Measurements from ENCODE around the gene EIF4E3.

Gene EIF4E3

GRCh38 chr3:71734881-71735280, 9.7 kb upstream of the EIF4E3 start:
- TF ChIP-seq GATA1 (IDR thresholded peaks at IDR 0.05; ENCODE audit: low read depth, low read length) (no peak), POLR2A (IDR thresholded peaks at IDR 0.05; ENCODE audit: low read length) (no peak)
- no peak for DNase-seq

GRCh38 chr3:71733319-71733718, 8.1 kb upstream of the EIF4E3 start:
- TF ChIP-seq POLR2A (IDR thresholded peaks at IDR 0.05; ENCODE audit: low read length): no peak
- TF ChIP-seq GATA1 (IDR thresholded peaks at IDR 0.05; ENCODE audit: low read depth, low read length): no peak
- DNase-seq: no peak

DNA sequence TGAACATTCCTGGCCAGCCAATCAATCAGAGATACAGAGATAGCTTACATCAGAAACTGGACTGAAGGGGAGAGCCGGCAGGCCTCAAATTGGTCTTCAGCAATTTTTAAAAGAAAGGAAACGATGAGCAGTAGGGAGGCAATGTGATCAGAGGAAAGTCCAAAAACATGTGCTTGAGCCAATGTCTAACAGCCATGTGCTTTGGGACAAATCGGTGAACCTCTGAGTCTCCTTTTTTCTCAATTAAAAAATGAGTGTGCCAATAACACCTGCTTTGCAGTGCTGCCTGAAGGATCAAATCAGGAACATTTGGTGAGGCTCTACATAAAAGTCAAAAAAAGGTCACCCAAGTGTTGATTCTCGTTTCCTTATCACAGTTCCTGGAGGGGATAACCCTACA, 7.4 kb upstream of the EIF4E3 start:
- TF ChIP-seq GATA1 (IDR thresholded peaks at IDR 0.05; ENCODE audit: low read depth, low read length) (no peak), POLR2A (IDR thresholded peaks at IDR 0.05; ENCODE audit: low read length) (no peak)
- no peak for DNase-seq

GRCh38 chr3:71728632-71729342, 3.6 kb upstream of the EIF4E3 start:
- peak; percentile 4 to 12 for DNase-seq
- TF ChIP-seq GATA1 (IDR thresholded peaks at IDR 0.05; ENCODE audit: low read depth, low read length) (no peak), POLR2A (IDR thresholded peaks at IDR 0.05; ENCODE audit: low read length) (no peak)

DNA sequence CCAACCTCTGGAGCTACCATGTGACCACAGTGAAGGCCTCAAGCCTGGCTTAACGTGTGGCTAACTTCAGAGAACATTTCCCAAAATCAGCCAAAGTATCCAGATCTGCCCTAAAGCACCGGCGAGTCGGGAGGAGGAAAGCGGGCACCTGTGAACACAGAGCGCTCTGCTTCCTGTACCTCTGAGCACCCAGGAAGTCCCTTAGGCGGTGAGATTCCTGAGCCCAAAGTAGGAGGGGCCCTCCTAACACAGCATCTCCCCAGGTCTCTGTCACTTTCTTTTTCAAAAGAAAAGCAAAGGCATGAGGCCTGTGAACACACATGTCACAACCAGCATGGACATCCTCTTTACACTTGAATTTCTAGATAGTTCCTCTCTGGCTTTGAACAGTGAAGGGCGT, 944 bp upstream of the EIF4E3 start:
- TF ChIP-seq GATA1 (IDR thresholded peaks at IDR 0.05; ENCODE audit: low read depth, low read length) (no peak), POLR2A (IDR thresholded peaks at IDR 0.05; ENCODE audit: low read length) (no peak)
- no peak for DNase-seq

DNA sequence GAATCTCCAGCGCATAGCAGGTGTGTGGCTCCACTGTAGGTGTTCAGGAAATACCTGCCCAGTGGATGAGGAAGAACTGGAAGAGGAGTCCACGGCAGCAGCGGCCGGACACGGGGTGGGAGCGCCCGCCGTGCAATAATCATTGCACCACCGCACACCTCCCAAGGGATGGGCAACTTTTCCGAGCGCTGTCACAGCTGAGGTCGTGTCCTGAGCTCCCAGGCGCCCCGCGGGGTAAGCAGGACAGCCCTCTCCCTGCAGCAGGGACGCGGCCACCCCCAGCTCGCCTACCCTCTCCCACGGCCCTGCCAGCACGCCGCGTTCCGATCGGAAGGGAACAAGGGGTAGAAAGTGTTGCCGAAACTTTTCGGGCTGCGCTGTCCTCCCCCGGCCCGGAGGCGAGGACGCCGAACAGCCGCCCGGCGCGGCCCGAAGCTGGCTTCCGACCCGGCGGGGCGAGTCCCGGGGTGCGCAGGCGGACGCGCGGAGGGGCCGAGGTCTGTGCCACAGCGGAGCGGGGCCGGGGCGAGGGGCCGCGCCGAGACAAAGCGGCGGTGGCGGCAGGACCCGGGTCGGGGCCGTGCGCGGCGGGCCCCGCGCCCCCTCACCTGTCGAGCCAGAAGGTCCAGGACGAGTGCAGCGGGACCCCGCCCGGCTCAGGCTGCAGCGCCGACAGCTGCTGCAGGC, 475 bp downstream of the EIF4E3 start:
- TF ChIP-seq GATA1 (IDR thresholded peaks at IDR 0.05; ENCODE audit: low read depth, low read length): no peak
- no peak for TF ChIP-seq POLR2A (IDR thresholded peaks at IDR 0.05; ENCODE audit: low read length)

GRCh38 chr3:71724171-71724453, 1.1 kb downstream of the EIF4E3 start:
- TF ChIP-seq POLR2A (IDR thresholded peaks at IDR 0.05; ENCODE audit: low read length): no peak
- no peak for DNase-seq

More for the DNA sequence above, 475 bp downstream of the EIF4E3 start:
- DNase-seq: peak; percentile 5 to 17

- TF ChIP-seq GATA1 (IDR thresholded peaks at IDR 0.05; ENCODE audit: low read depth, low read length) (no peak), POLR2A (IDR thresholded peaks at IDR 0.05; ENCODE audit: low read length) (no peak)
- no peak for DNase-seq
These were observed 1.6 kb downstream of the EIF4E3 start for GRCh38 chr3:71723452-71724170.

GRCh38 chr3:71722693-71723092, 2.5 kb downstream of the EIF4E3 start:
- DNase-seq: no peak
- TF ChIP-seq GATA1 (IDR thresholded peaks at IDR 0.05; ENCODE audit: low read depth, low read length) (no peak), POLR2A (IDR thresholded peaks at IDR 0.05; ENCODE audit: low read length) (no peak)

GRCh38 chr3:71721651-71722157, 3.5 kb downstream of the EIF4E3 start:
- no peak for DNase-seq
- TF ChIP-seq POLR2A (IDR thresholded peaks at IDR 0.05; ENCODE audit: low read length) (no peak), GATA1 (IDR thresholded peaks at IDR 0.05; ENCODE audit: low read depth, low read length) (no peak)

- no peak for DNase-seq
These were observed 4.2 kb downstream of the EIF4E3 start for GRCh38 chr3:71721002-71721401.

DNA sequence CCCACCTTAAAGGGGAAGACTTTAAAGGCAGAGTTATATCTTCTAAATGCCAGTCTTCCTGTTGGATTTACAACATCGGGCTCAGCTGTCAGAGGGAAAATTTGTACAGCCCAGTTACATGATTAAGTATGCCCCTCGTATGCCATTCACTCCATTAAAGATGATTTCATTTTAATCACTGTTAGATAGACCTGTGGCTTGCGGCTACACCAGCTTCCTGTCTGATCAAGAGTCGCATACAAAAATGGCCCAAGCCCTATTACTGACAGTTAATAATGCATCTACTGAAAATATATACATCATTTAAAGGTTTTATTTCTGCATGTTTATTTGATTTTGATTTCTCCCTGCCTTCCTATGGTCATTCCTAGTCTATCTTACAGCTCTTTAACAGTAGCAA, 7.1 kb downstream of the EIF4E3 start:
- DNase-seq: no peak
- TF ChIP-seq GATA1 (IDR thresholded peaks at IDR 0.05; ENCODE audit: low read depth, low read length) (no peak), POLR2A (IDR thresholded peaks at IDR 0.05; ENCODE audit: low read length) (no peak)

More at GRCh38 chr3:71721002-71721401, 4.2 kb downstream of the EIF4E3 start:
- TF ChIP-seq POLR2A (IDR thresholded peaks at IDR 0.05; ENCODE audit: low read length) (no peak), GATA1 (IDR thresholded peaks at IDR 0.05; ENCODE audit: low read depth, low read length) (no peak)

- DNase-seq: no peak
- no peak for TF ChIP-seq POLR2A (IDR thresholded peaks at IDR 0.05; ENCODE audit: low read length)
- TF ChIP-seq GATA1 (IDR thresholded peaks at IDR 0.05; ENCODE audit: low read depth, low read length): no peak
These were observed 10.6 kb downstream of the EIF4E3 start for GRCh38 chr3:71714595-71714994.

DNA sequence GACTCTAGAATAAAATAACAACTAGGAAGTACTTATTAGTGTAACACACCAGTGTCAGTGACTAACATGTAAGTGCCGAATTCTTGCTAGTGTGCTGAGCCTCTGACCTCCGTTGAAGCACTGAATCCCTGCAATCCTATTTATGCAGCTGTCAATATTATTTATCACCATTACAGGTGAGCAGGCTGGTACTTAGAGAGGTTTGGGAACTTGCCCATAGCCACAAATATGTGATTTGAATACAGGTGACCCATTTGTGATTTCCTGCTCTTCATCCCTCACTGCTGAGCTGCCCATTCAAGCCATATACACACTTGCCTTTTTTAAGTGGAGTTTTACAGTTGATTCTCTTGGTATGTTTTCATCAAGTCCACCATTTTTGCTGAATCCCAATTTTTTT, 12.2 kb downstream of the EIF4E3 start:
- no peak for TF ChIP-seq POLR2A (IDR thresholded peaks at IDR 0.05; ENCODE audit: low read length)
- no peak for DNase-seq

Measured in erythroblast (primary cell).